ENCODE data around the gene CYP27B1. TPM values are rescaled to one million over a fixed set of nuclear protein-coding genes. Genes with fewer than 3 reads are reported as not detected.

Gene CYP27B1
- total and polyA plus RNA-seq, 8 donors: 0.56 to 3.1 (median 1.4) TPM; not detected in 1

- DNase-seq: no peak
- H3K27me3 ChIP-seq: peaks cover 0 to 30% (median under 1%) of the 10 kb centered on the region in 3 donors
- H3K4me1 ChIP-seq: peaks cover 10 to 31% (median 20%) of the 10 kb centered on the region in 4 donors
- no peaks in the 10 kb centered on the region for H3K9me3 ChIP-seq
- WGBS, 5 donors: 41 to 54% (median 43%) methylated on average over 8 of the region's 8 CpGs
- peak overlapping the region; percentile 94 to 97 (median 95) for H3K27ac ChIP-seq
- peaks cover 25 to 44% (median 42%) of the 10 kb centered on the region in 4 donors for H3K36me3 ChIP-seq
- intact Hi-C loops (cut with DNase I; ENCODE audit: low total_unique reads): no loop called here
- peak overlapping the region; percentile 63 to 86 (median 73) for H3K4me3 ChIP-seq
- TF ChIP-seq POLR2AphosphoS5 (IDR thresholded peaks at IDR 0.05): no peak
- no peak for TF ChIP-seq EP300 (IDR thresholded peaks at IDR 0.05)
- TF ChIP-seq CTCF (IDR thresholded peaks at IDR 0.05): no peak
- TF ChIP-seq POLR2A (IDR thresholded peaks at IDR 0.05): no peak
Measured at GRCh38 chr12:57745485-57745881, 21.4 kb downstream of the CYP27B1 start.

GRCh38 chr12:57744777-57745484 lies 21.9 kb downstream of the CYP27B1 start, which contains the start of gene TSPAN31:
Gene TSPAN31 (plus strand): TSS chr12:57745039. CDS start chr12:57745155, 116 bp downstream.
- DNase-seq: peak; percentile 98 to 99
- TF ChIP-seq EP300 (IDR thresholded peaks at IDR 0.05) (no peak), CTCF (IDR thresholded peaks at IDR 0.05) (peak in 1 of 7 experiments; percentile 3), POLR2A (IDR thresholded peaks at IDR 0.05) (peak in 1 of 4 donors; percentile 37), POLR2AphosphoS5 (IDR thresholded peaks at IDR 0.05) (peak; percentile 77 to 81 (median 79))
- peak within 1 kb of the TSS; percentile 94 to 97 (median 95) for H3K27ac ChIP-seq
- peak within 1 kb of the TSS; percentile 63 to 86 (median 73) for H3K4me3 ChIP-seq
- WGBS, 5 donors: 0 to 1% (median 0%) methylated on average over 29 of the region's 29 CpGs
- peaks cover 10 to 33% (median 18%) of the 10 kb centered on the region in 4 donors for H3K4me1 ChIP-seq
- H3K27me3 ChIP-seq: peaks cover 0 to 36% (median 6%) of the 10 kb centered on the region in 3 donors
- intact Hi-C loops (cut with DNase I; ENCODE audit: low total_unique reads): no loop called here
- H3K36me3 ChIP-seq: peaks cover 25 to 39% (median 37%) of the 10 kb centered on the region in 4 donors
- no peaks in the 10 kb centered on the region for H3K9me3 ChIP-seq

DNA sequence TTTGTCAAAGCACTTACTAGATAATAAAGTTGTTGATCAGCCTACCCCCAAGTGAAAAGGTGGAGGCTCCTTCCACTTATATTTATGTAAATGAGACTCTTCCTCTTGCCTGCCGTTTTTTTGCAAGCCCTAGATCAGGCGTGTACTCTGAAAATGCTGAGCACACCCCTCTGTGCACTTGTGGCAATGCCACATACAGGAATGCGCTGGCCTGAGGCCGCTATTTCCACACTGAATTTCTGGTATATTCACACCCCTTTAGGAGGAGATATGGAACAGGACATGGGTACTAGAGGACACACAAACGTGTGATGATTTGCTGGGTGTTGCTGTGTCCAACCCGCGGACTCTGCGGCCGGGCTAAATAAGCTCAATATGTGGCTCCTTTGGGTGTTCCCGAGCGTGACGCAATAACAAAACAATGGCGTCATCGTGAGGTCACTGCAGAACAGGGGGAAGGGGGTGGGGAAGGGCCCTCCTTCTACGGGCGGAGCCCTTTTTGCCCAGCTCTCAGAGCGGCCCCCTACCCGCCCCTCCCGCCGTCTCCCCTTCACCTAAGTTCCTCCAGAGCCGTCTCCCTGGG lies 22.6 kb downstream of the CYP27B1 start:
- H3K36me3 ChIP-seq: peaks cover 25 to 32% (median 30%) of the 10 kb centered on the region in 4 donors
- no peaks in the 10 kb centered on the region for H3K9me3 ChIP-seq
- peak overlapping the region; percentile 63 to 86 (median 73) for H3K4me3 ChIP-seq
- H3K4me1 ChIP-seq: peaks cover 11 to 36% (median 20%) of the 10 kb centered on the region in 4 donors
- TF ChIP-seq EP300 (IDR thresholded peaks at IDR 0.05): peak; percentile 66
- no peak for TF ChIP-seq POLR2AphosphoS5 (IDR thresholded peaks at IDR 0.05)
- TF ChIP-seq CTCF (IDR thresholded peaks at IDR 0.05): no peak
- peak; percentile 73 to 92 for DNase-seq
- peak overlapping the region; percentile 87 to 97 (median 95) for H3K27ac ChIP-seq
- intact Hi-C loops (cut with DNase I; ENCODE audit: low total_unique reads): no loop called here
- 7 to 14% (median 9%) methylated on average over 19 to 21 of the region's 21 CpGs for WGBS, 5 donors
- H3K27me3 ChIP-seq: peaks cover 0 to 42% (median 13%) of the 10 kb centered on the region in 3 donors

- Histone ChIP-seq H3K36me3 (peaks cover 20 to 27% (median 25%) of the 10 kb centered on the region in 4 donors), H3K4me1 (peaks cover 16 to 41% (median 24%) of the 10 kb centered on the region in 4 donors), H3K9me3 (no peaks in the 10 kb centered on the region), H3K4me3 (no peak overlapping the region), H3K27me3 (peaks cover 0 to 47% (median 18%) of the 10 kb centered on the region in 3 donors), H3K27ac (peak overlapping the region in 2 of 5 donors; percentile 95 to 97)
- intact Hi-C loops (cut with DNase I; ENCODE audit: low total_unique reads): no loop called here
- WGBS, 5 donors: 80 to 96% (median 91%) methylated on average over 2 of the region's 2 CpGs
- no peak for DNase-seq
- TF ChIP-seq POLR2A (IDR thresholded peaks at IDR 0.05) (no peak), POLR2AphosphoS5 (IDR thresholded peaks at IDR 0.05) (no peak), EP300 (IDR thresholded peaks at IDR 0.05) (no peak), CTCF (IDR thresholded peaks at IDR 0.05) (no peak)
Measured at GRCh38 chr12:57743769-57744168, 23.1 kb downstream of the CYP27B1 start.

Measured in stomach (tissue), 9 donors.